ENCODE data around the gene GJA5.
"Not testable (repeated sequence)": the region's sequence is repeated elsewhere in the genome, so short reads cannot be mapped to it uniquely, and the experiment has no call there.

GJA5 gene

GRCh38 chr1:147762233-147763024 is 2.0 kb upstream of the GJA5 start:
- DNase-seq: no peak

- no peak for DNase-seq
Observed at GRCh38 chr1:147758379-147759100, 1.9 kb downstream of the GJA5 start.

DNA sequence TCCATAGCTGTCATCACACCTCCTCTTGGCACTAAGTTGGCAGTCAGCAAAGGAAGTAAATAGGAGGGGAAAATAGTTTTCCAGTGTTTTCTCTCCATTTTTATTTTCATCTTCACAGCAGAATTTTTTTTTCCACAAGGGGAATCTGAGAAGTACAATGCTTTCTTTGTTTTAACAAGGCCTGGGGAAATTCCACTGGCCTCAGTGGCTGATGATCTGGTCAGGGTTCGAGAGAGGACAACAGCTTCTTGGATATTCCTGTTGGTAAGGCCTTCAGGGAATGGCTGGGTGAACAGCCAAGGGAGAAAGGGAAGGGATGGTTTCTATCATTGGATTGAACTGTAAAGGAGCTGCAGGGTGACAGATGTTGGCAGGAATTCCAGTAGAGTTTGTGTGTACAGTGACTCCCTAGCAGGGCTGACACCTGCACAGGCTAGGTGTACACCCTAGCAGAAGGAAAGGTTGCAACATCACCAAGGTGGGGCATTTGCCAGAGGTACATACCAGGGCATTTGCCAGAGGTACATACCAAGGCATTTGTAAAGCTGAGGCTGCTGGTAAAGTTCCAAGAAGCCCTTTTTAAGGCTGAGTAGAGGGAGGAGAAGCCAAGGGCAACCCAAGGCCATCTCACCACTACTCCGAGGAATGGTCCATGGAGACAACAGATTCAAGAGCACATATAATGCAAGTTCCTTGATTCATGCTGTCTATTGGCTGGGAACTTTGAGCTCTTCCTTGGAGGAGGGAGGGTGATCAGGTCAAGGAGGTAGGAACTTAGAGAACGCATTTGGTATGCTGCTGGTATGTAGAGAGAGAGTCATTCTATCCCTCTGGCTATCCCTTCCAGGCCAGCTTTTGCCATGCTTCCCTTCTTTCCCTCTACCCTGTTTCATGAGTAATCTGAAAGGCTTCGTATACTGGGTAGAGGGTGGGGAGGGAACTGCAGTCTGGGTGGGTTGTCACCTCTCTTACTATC is 3.1 kb downstream of the GJA5 start:
- no peak for DNase-seq

DNA sequence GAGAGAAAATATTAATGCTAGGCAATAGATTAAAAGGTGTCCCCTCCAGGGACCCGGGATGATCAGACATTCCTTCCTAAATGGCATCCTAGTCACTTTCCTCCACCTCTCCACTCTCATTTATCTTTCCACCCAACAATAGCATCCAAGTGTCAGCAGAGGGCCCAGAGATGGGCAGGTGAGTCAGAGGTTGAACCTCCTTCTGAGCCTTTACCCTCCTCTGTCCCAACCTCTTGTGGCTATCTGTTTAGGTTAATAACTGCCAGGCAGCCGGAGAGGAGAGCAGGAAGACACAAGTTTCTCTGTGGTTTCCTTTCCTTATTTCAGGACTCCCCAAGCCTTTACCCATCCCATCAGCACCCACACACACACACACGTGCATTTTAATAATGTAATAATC is 4.1 kb downstream of the GJA5 start:
- DNase-seq: no peak

GRCh38 chr1:147754661-147755060 is 5.7 kb downstream of the GJA5 start:
- DNase-seq: no peak

DNA sequence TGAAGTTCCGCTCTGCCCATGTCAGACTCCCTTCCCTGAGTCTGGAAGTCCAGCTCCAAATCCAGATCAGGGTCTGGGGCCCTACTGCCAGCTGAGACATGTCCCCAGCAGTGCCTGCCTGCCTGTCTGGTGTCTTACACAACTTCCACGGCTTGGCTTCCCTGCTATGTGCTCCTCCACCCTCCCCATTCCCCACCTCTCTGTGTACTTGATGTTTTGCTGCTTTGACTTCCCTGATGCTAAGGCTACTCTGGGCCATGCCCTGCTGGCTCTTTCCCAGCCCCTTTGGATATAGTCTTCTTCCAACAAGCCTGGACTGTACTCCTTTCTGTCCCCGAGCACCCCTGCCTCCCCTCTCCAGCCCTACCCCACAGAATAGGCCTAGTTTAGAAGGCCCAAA is 7.3 kb downstream of the GJA5 start:
- DNase-seq: no peak

GRCh38 chr1:147752511-147752910 is 7.9 kb downstream of the GJA5 start:
- no peak for DNase-seq

- no peak for DNase-seq
Observed at GRCh38 chr1:147751346-147751745, 9.1 kb downstream of the GJA5 start.

DNA sequence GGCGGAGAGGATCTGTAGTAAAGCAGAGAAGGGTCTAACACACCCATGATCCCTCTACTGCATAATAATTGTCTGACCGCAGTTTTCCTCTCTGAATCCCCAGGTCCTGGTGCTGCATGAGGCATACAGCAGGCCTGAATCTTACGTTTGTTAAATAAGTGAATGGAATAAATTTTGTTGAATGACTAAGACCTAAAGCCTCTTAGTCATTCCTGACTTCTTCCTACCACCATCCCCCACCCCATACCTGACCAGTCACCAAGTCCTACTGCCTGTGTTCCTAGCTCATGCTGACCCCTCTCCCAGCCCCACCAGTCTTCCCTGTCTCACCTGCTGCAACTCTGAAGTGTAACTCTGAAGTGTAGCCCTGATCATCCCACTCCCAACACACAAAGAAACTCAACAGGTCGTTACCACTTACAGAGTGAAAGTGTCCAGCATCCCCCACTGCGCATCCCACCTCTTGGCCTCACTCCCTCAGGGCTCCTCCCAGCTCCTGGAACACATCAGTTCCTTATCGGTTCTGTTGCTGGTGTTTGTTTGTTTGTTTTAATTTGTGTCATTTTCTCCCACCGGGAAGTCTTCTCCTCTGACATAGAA is 9.7 kb downstream of the GJA5 start:
- DNase-seq: no peak

GRCh38 chr1:147749792-147750191 is 10.6 kb downstream of the GJA5 start:
- DNase-seq: no peak

DNA sequence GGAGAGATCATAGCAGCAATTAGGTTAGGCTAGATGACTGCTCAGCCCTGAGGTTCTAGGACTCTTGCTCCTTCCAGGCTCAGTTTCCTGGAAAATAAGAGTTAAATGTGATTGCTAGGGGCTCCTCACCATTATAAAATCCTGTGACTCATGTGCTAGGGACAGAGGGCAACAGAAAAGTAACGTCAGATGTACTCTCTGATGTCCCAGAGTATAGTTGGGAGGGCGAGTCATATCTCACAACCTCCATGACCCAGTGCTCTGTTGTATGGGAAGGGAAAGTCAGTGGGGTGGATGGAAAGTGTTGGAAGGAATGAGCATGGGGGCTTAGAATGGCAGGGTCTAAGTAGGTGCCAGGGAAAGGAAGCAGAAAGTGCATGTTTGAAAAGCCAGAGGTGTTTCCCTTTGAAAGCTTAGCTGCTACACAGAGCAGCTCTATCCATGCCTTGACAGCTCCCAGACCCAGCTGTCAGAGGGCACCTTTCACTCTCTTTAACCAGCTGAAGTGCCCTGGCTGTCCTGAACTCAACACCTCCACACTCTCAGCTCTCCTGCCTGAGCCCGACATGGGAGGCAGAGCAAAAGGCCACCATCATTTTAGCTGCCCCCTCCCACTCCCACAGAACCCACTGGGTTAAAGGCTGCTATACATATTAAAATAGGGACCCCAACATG is 11.6 kb downstream of the GJA5 start:
- DNase-seq: no peak

DNA sequence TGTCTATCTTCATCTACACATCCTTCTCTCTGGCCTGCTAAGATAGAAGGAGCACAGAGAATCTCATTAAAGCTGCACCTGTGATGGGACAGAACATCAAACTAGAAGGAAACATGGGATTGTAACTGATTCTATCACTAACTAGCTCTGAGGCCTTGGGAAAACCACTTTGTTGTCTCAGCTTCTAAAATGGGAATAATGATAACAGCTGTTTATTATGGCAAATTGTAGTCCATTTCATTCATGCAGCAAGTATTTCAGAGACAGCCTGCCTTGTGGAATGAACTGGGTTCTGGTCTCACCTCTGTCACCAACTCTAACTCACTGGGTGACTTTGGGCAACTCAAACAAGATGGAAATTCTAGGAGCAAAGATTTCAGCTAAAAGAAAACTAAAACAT is 12.4 kb downstream of the GJA5 start:
- no peak for DNase-seq

- no peak for DNase-seq
Observed at GRCh38 chr1:147745271-147745670, 15.1 kb downstream of the GJA5 start.

GRCh38 chr1:147741065-147741464 is 19.3 kb downstream of the GJA5 start:
- no peak for DNase-seq

GRCh38 chr1:147740391-147740790 is 20.0 kb downstream of the GJA5 start:
- no peak for DNase-seq

DNA sequence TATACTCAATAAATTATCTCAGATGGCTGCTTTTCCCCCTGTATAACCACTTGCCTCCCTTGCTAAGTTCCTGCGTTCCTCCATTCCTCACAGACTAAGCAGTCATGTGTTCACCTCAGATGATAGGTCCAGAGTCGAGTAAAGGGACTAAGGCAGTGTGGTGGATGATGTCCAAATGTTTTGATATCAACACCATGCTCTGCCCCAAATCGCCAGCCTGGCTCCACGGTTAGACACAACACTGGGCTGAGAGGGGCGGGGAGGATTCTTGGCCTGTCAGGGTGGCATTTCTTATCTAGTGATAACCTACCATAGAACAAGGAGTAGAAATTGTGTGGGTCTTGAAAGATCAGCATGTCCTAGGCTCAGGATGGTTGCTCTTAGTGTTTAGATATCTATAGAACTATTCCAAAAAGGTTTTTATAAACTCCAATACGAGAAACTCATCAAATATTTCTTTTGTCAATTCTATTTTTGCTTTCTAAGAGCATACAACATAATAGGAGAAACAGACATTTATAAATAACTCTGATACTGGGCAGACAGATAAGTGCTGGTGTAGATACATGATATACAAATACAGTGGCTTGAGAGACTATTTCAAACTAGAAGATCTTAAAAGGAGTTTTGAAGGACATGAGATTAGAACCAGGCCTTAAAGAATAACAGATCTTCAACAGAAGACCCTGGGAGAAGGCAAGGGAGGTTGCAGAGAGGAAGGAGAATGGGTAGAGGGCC is 21.5 kb downstream of the GJA5 start:
- DNase-seq: no peak

GRCh38 chr1:147738129-147738528 is 22.3 kb downstream of the GJA5 start:
- no peak for DNase-seq

DNA sequence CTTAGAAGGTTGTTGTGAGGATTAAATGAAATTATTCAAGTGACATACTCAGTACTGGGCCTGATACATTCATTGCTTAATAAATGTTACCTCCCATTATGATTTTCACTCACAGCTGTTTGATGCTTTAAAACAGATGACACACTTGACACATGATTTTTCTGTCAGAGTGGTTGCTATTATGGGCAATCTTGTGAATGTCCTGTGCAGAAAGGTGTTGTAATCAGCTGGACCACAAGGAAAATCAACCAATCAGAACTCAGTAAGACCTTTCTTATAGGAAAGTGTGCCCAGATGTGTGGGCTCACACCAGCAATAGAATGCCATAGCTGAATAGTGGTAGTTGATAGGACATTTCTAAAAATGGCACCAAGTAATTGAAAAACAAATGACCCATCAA is 23.5 kb downstream of the GJA5 start:
- no peak for DNase-seq

DNA sequence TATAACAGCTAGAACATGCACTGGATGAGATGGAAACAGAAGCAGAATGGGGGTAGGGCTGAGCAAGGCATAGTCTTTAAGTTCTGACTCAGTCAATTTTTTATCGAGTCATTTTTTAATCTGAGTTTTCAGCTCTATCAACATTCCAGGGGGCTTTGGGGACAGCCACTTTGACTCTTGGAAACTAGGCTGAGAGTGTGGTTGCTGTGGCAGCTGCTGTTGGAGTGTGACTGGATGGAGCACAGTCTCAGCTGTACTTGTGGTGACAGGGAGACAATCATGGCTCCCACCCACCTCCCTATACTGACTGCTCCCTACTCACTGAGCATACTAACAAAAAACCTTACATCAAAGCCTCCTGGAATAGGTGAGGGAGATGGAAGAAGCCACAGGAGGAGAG is 25.0 kb downstream of the GJA5 start:
- DNase-seq: no peak

GRCh38 chr1:147734291-147734841 is 26.0 kb downstream of the GJA5 start:
- DNase-seq: not testable (repeated sequence)
